ENCODE data around the gene FRS3. TPM values are rescaled to one million over a fixed set of nuclear protein-coding genes. Genes with fewer than 3 reads are reported as not detected.

FRS3 gene
- total and polyA plus RNA-seq, 2 of the 8 experiments (the other 6 are each of a cell fraction or from before 2014, with no cell fraction given) = 3.4 to 4.4 TPM

- H3K79me2 ChIP-seq (ENCODE audit: control insufficient read depth in 1 of 2, insufficient read depth in 2 of 2, low read length in 2 of 2) = no peaks in the 10 kb centered on the region
- H2AK5ac ChIP-seq (ENCODE audit: low read depth, low read length) = 0 out of 2 replicates have a peak overlapping the region, but pooled peaks have one; percentile 43
- no peak overlapping the region for H3K4me2 ChIP-seq (ENCODE audit: insufficient read depth in 1 of 2, low read depth in 2 of 2, low read length in 2 of 2)
These were observed 48.1 kb downstream of the FRS3 start for GRCh38 chr6:41731561-41732086.

More at GRCh38 chr6:41731561-41732086, 48.1 kb downstream of the FRS3 start:
- H2AFZ ChIP-seq (ENCODE audit: low read length) = no peak overlapping the region
- H4K5ac ChIP-seq (ENCODE audit: insufficient read length, low read depth, low read length) = no peak overlapping the region
- H3K23ac ChIP-seq (ENCODE audit: insufficient read length) = no peak overlapping the region
- no peak overlapping the region for H4K91ac ChIP-seq (replicated peaks; ENCODE audit: insufficient read length, low read length)
- DNase-seq (ENCODE audit: low read depth in 1 of 2, low spot score in 2 of 2) = no peak
- no peak overlapping the region; the same call in 1 of the 2 replicates for H3K18ac ChIP-seq (ENCODE audit: extremely low read depth, low read length)
- no peak overlapping the region for H2BK15ac ChIP-seq (ENCODE audit: low read length)
- peaks cover 12 to 42% (median 27%) of the 10 kb centered on the region in 4 experiments for H3K4me1 ChIP-seq (replicated peaks in 1 of 4; ENCODE audit: control insufficient read depth in 3 of 4, insufficient read depth in 4 of 4, low read length in 3 of 4)
- no peaks in the 10 kb centered on the region for H3K36me3 ChIP-seq (ENCODE audit: control insufficient read depth in 2 of 4, insufficient read depth in 4 of 4, low read length in 3 of 4)
- 86% methylated on average over 7 of the region's 7 CpGs; no CpG with 5 or more reads in 1 of the 2 experiments for WGBS, 2 experiments (ENCODE audit: extremely low coverage in 1 of 2, insufficient coverage in 1 of 2, insufficient read length in 1 of 2, insufficient replicate concordance in 2 of 2, low coverage in 1 of 2, low lambda C conversion rate in 2 of 2, missing lambda C conversion rate in 1 of 2)
- H3K4me3 ChIP-seq (ENCODE audit: extremely low read depth in 1 of 4, insufficient read depth in 2 of 4, low read depth in 3 of 4, low read length in 4 of 4) = no peak overlapping the region
- H2BK5ac ChIP-seq (ENCODE audit: low read depth, low read length) = no peak overlapping the region
- no peak overlapping the region for H3K27ac ChIP-seq (ENCODE audit: low read depth, low read length)
- peaks cover 0 to 8% (median 5%) of the 10 kb centered on the region in 4 experiments; a peak in 3 of 7 replicates for H3K27me3 ChIP-seq (replicated peaks in 1 of 4; ENCODE audit: control insufficient read depth in 3 of 4, extremely low read depth in 1 of 4, insufficient read depth in 3 of 4, low read length in 3 of 4)
- ChIA-PET CTCF (ENCODE audit: partially characterized antibody) (interaction anchor here (1.0 to 3.0 kb wide), 3 partner anchors 26 to 127 kb away, joined by 3 to 15 read pairs (median 6); partner anchors contain the start of gene TOMM6), POLR2A (ENCODE audit: partially characterized antibody) (no interaction called here)
- no peaks in the 10 kb centered on the region for H3K9me3 ChIP-seq (ENCODE audit: insufficient read depth in 2 of 2, low read depth in 1 of 2, low read length in 1 of 2)
- H4K20me1 ChIP-seq (replicated peaks in 1 of 2; ENCODE audit: control insufficient read depth in 1 of 2, insufficient read depth in 2 of 2, low read length in 2 of 2) = peaks cover 0 to 2% of the 10 kb centered on the region in 2 experiments
- no peak overlapping the region for H2BK20ac ChIP-seq (ENCODE audit: low read length)
- peaks cover 9% of the 10 kb centered on the region; the same call in 1 of the 2 replicates for H3K23me2 ChIP-seq (ENCODE audit: low read depth, low read length)
- H2BK12ac ChIP-seq (ENCODE audit: low read depth, low read length) = 0 out of 2 replicates have a peak overlapping the region, but pooled peaks have one; percentile 5
- no peak overlapping the region for H3K4ac ChIP-seq (replicated peaks; ENCODE audit: insufficient read length, low read depth, low read length)
- H3K14ac ChIP-seq (ENCODE audit: insufficient read length) = no peak overlapping the region
- TF ChIP-seq POLR2AphosphoS5 (IDR thresholded peaks at IDR 0.05; ENCODE audit: low read depth, low read length) (no peak), PHF8 (conservative IDR thresholded peaks at IDR 0.05; ENCODE audit: low read depth, low read length) (no peak), BCL11A (IDR thresholded peaks at IDR 0.05; ENCODE audit: low read depth in 2 of 2, low read length in 2 of 2) (no peak), TEAD4 (IDR thresholded peaks at IDR 0.05; ENCODE audit: low read depth, low read length) (no peak), CHD1 (IDR thresholded peaks at IDR 0.05; ENCODE audit: low read depth, low read length) (no peak), CEBPB (IDR thresholded peaks at IDR 0.05; ENCODE audit: low read depth, low read length) (no peak), GTF2F1 (IDR thresholded peaks at IDR 0.05; ENCODE audit: borderline replicate concordance, low read depth, low read length) (no peak)
- no peaks in the 10 kb centered on the region for H3K79me1 ChIP-seq (ENCODE audit: low read depth, low read length)
- no peak overlapping the region for H4K8ac ChIP-seq (ENCODE audit: extremely low read depth, insufficient read depth, low read length)
- no peak for FAIRE-seq
- no peak overlapping the region for H3K9ac ChIP-seq (replicated peaks in 1 of 4; ENCODE audit: extremely low read depth in 1 of 4, low read depth in 3 of 4, low read length in 3 of 4)
- no peak overlapping the region for H3K56ac ChIP-seq (replicated peaks; ENCODE audit: insufficient read length, low read depth, low read length)
- no peak overlapping the region for H2BK120ac ChIP-seq (replicated peaks; ENCODE audit: low read depth, low read length)
